ENCODE data around the gene RBL2.
"Not testable (repeated sequence)": the region's sequence is repeated elsewhere in the genome, so short reads cannot be mapped to it uniquely, and the experiment has no call there.

RBL2 gene

GRCh38 chr16:53537626-53538025 is 103.4 kb downstream of the RBL2 start:
- DNase-seq (ENCODE audit: low read depth in 2 of 2), result no peak

DNA sequence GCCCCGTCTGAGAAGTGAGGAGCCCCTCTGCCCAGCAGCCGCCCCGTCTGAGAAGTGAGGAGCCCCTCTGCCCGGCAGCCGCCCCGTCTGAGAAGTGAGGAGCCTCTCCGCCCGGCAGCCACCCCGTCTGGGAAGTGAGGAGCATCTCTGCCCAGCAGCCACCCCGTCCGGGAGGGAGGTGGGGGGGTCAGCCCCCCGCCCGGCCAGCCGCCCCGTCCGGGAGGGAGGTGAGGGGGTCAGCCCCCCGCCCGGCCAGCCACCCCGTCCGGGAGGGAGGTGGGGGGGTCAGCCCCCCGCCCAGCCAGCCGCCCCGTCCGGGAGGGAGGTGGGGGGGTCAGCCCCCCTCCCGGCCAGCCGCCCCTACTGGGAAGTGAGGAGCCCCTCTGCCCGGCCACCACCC is 105.1 kb downstream of the RBL2 start:
- not testable (repeated sequence) for DNase-seq (ENCODE audit: low read depth in 2 of 2)

DNA sequence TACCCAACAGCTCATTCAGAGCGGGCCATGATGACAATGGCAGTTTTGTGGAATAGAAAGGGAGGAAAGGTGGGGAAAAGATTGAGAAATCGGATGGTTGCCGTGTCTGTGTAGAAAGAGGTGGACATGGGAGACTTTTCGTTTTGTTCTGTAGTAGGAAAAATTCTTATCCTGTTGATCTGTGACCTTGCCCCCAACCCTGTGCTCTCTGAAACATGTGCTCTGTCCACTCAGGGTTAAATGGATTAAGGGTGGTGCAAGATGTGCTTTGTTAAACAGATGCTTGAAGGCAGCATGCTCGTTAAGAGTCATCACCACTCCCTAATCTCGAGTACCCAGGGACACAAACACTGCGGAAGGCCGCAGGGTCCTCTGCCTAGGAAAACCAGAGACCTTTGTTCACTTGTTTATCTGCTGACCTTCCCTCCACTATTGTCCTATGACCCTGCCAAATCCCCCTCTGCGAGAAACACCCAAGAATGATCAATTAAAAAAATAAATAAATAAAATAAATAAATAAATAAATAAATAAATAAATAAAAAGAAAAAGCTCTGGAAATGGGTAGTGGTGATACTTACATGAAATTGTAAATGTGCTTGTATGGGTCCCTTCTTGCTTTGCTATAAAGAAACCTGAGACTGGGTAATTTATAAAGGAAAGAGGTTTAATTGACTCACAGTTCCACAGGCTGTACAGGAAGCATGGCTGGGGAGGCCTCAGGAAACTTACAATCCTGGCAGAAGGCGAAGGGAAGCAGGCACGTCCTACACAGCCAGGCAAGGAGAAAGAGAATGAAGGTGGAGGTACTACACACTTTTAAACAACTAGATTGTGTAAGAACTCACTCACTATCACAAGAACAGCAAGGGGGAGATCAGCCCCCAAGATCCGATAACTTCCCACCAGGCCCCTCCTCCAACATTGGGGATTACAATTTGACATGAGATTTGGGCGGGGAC is 105.8 kb downstream of the RBL2 start:
- DNase-seq (ENCODE audit: low read depth in 2 of 2), result not testable (repeated sequence)
